ENCODE results near the gene RNASE12. TPM values are rescaled to one million over a fixed set of nuclear protein-coding genes. Genes with fewer than 3 reads are reported as not detected.

RNASE12 gene
- total and polyA plus RNA-seq, 9 of the 15 experiments (the other 6 are each of a cell fraction or from before 2014, with no cell fraction given), result 0.24 TPM; not detected in 8

- Histone ChIP-seq H3K27ac (ENCODE audit: extremely low read depth, low read depth, low read length) (no peak overlapping the region), H3K36me3 (ENCODE audit: control insufficient read depth, insufficient read depth, low read length) (no peaks in the 10 kb centered on the region), H3K27me3 (ENCODE audit: control insufficient read depth in 2 of 2, insufficient read depth in 2 of 2, low read length in 2 of 2) (no peaks in the 10 kb centered on the region), H3K4me2 (ENCODE audit: insufficient read depth, low read length) (peak overlapping the region; percentile 89), H4K20me1 (replicated peaks; ENCODE audit: control insufficient read depth, insufficient read depth, low read length) (no peaks in the 10 kb centered on the region), H3K9me3 (replicated peaks; ENCODE audit: control insufficient read depth, insufficient read depth, low read depth, low read length) (no peaks in the 10 kb centered on the region), H3K4me3 (no peak overlapping the region), H3K9ac (ENCODE audit: insufficient read depth in 1 of 2, low read depth in 2 of 2, low read length in 2 of 2) (no peak overlapping the region), H3K79me2 (ENCODE audit: control insufficient read depth, insufficient read depth, low read length) (no peaks in the 10 kb centered on the region), H3K9me1 (ENCODE audit: control insufficient read depth, insufficient read depth, low read length) (no peaks in the 10 kb centered on the region), H3K4me1 (replicated peaks in 1 of 2; ENCODE audit: control insufficient read depth in 2 of 2, insufficient read depth in 2 of 2, low read length in 2 of 2) (peaks cover 0 to 14% of the 10 kb centered on the region in 2 experiments; a peak in 2 of 5 replicates), H2AFZ (ENCODE audit: low read depth, low read length) (no peak overlapping the region)
- FAIRE-seq, result no peak
- WGBS (ENCODE audit: insufficient coverage, low coverage, missing lambda C conversion rate), result 6% methylated on average over 2 of the region's 4 CpGs
- DNase-seq (ENCODE audit: extremely low read depth in 1 of 4, low spot score in 3 of 4), result no peak
- no TSS peak for BruUV-seq (replicated peaks)
- ChIA-PET CTCF (ENCODE audit: low intra/inter-chr PET ratio) (no interaction called here), POLR2A (interaction anchor here (0.6 to 1.6 kb wide), 2 partner anchors 49 to 281 kb away, joined by 3 read pairs; no protein-coding TSS in a partner anchor)
- TF ChIP-seq E2F1 (CRISPR knock-in tag; IDR thresholded peaks at IDR 0.05) (no peak), SMC3 (conservative IDR thresholded peaks at IDR 0.05; ENCODE audit: insufficient read depth, low read depth, low read length) (no peak), CEBPZ (IDR thresholded peaks at IDR 0.05; ENCODE audit: borderline replicate concordance, low read depth, low read length) (no peak), DEAF1 (CRISPR knock-in tag; IDR thresholded peaks at IDR 0.05) (no peak), SMARCC2 (IDR thresholded peaks at IDR 0.05; ENCODE audit: low read depth) (no peak), TAF1 (IDR thresholded peaks at IDR 0.05; ENCODE audit: control insufficient read depth, extremely low read depth, insufficient read depth, low read length, severe bottlenecking) (no peak), TBP (optimal IDR thresholded peaks at IDR 0.05; ENCODE audit: low read depth, low read length) (no peak), DMBX1 (CRISPR knock-in tag; IDR thresholded peaks at IDR 0.05; ENCODE audit: borderline replicate concordance) (no peak), RB1 (IDR thresholded peaks at IDR 0.05; ENCODE audit: low read depth) (no peak), RBM15 (IDR thresholded peaks at IDR 0.05; ENCODE audit: insufficient read depth, low read length) (no peak), HDAC3 (IDR thresholded peaks at IDR 0.05; ENCODE audit: borderline replicate concordance, partially characterized antibody) (no peak), MXI1 (IDR thresholded peaks at IDR 0.05; ENCODE audit: low read depth, low read length) (no peak)
- TF ChIP-seq, protein P1, sequence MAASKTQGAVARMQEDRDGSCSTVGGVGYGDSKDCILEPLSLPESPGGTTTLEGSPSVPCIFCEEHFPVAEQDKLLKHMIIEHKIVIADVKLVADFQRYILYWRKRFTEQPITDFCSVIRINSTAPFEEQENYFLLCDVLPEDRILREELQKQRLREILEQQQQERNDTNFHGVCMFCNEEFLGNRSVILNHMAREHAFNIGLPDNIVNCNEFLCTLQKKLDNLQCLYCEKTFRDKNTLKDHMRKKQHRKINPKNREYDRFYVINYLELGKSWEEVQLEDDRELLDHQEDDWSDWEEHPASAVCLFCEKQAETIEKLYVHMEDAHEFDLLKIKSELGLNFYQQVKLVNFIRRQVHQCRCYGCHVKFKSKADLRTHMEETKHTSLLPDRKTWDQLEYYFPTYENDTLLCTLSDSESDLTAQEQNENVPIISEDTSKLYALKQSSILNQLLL (CRISPR knock-in tag; IDR thresholded peaks at IDR 0.05; ENCODE audit: borderline replicate concordance), result no peak
- in situ Hi-C loops (cut with MboI), result loop anchor here (5.0 kb wide), 2 partner anchors 81 to 284 kb away; no protein-coding TSS in a partner anchor
- intact Hi-C loops (cut with micrococcal nuclease), result no loop called here
- no peak for ATAC-seq
Measured at GRCh38 chr14:20611277-20611676, 20.1 kb upstream of the RNASE12 start.

Data from K562 (cell line).